H1 (cell line): ENCODE data around the gene NKIRAS2. TPM values are rescaled to one million over a fixed set of nuclear protein-coding genes. Genes with fewer than 3 reads are reported as not detected.

ENCODE experiments used
- CTCF ChIA-PET: fragments of 300-600 bp; sonication (Branson Sonifier 250); formaldehyde crosslinking; loops from one replicate; lab custom pipeline; 2021; ENCODE audit not compliant: partially characterized antibody; lab: Charles Lee
- POLR2A ChIA-PET: fragments of 300-600 bp; sonication (Branson Sonifier 250); formaldehyde crosslinking; loops from one replicate; lab custom pipeline; 2021; ENCODE audit warnings: inconsistent platforms; ENCODE audit not compliant: partially characterized antibody; lab: Charles Lee
- DNase-seq, 2 experiments: peaks; one replicate each; pipeline versions ENCODE4 v3.0.0 to v3.0.0-alpha.2; 2010 to 2022; ENCODE audit warnings: low spot score in 2 of 2, low read depth in 1 of 2, mixed read lengths in 1 of 2
- FAIRE-seq: peaks from 2 replicates; lab custom pipeline; 2011; peaks lifted over from hg19 to GRCh38; lab: Jason Lieb, UNC
- H2AFZ ChIP-seq: 2 replicates; pipeline ENCODE4 v1.8.1; 2012; ENCODE audit warnings: low read length, inconsistent platforms
- H2AK5ac ChIP-seq: 2 replicates; pipeline ENCODE4 v1.6.1; 2013; ENCODE audit warnings: low read depth, low read length
- H2BK120ac ChIP-seq: replicated peaks from 2 replicates; pipeline ENCODE3; 2013; ENCODE audit warnings: low read depth, low read length, inconsistent platforms
- H2BK12ac ChIP-seq: 2 replicates; pipeline ENCODE4 v1.6.1; 2013; ENCODE audit warnings: low read depth, low read length
- H2BK15ac ChIP-seq: 2 replicates; pipeline ENCODE4 v1.6.1; 2013; ENCODE audit warnings: low read length
- H2BK20ac ChIP-seq: 2 replicates; pipeline ENCODE4 v1.6.1; 2013; ENCODE audit warnings: low read length
- H2BK5ac ChIP-seq: 2 replicates; pipeline ENCODE4 v1.6.1; 2013; ENCODE audit warnings: low read depth, low read length
- H3K14ac ChIP-seq: 2 replicates; pipeline ENCODE4 v1.6.1; 2013; ENCODE audit warnings: inconsistent platforms; ENCODE audit not compliant: insufficient read length
- H3K18ac ChIP-seq: 2 replicates; pipeline ENCODE4 v1.6.1; 2013; ENCODE audit warnings: low read length; ENCODE audit errors: extremely low read depth
- H3K23ac ChIP-seq: 2 replicates; pipeline ENCODE4 v1.6.1; 2013; ENCODE audit warnings: inconsistent platforms; ENCODE audit not compliant: insufficient read length
- H3K23me2 ChIP-seq: 2 replicates; pipeline ENCODE4 v1.6.1; 2013; ENCODE audit warnings: low read depth, low read length
- H3K27ac ChIP-seq: 2 replicates; pipeline ENCODE4 v1.6.1; 2011; ENCODE audit warnings: low read depth, low read length, inconsistent platforms
- H3K27me3 ChIP-seq, 4 experiments: replicated peaks in 1 of 4; 1 replicate in 1 of 4; 2 replicates in 3 of 4; pipeline versions ENCODE4 v1.6.1 to v1.8.1; 2011 to 2013; ENCODE audit warnings: low read length in 3 of 4, mild to moderate bottlenecking in 3 of 4, inconsistent platforms in 2 of 4, mixed read lengths in 2 of 4, moderate library complexity in 1 of 4; ENCODE audit not compliant: control insufficient read depth in 3 of 4, insufficient read depth in 3 of 4; ENCODE audit errors: extremely low read depth in 1 of 4
- H3K36me3 ChIP-seq, 4 experiments: 2 replicates each; pipeline versions ENCODE4 v1.6.1 to v1.8.1; 2011 to 2013; ENCODE audit warnings: mild to moderate bottlenecking in 4 of 4, low read length in 3 of 4, moderate library complexity in 2 of 4, control low read depth in 1 of 4, inconsistent platforms in 1 of 4; ENCODE audit not compliant: insufficient read depth in 4 of 4, control insufficient read depth in 2 of 4
- H3K4ac ChIP-seq: replicated peaks from 2 replicates; pipeline ENCODE3; 2013; ENCODE audit warnings: low read length, low read depth, mixed read lengths, inconsistent platforms; ENCODE audit not compliant: insufficient read length
- H3K4me1 ChIP-seq, 4 experiments: replicated peaks in 1 of 4; 1 replicate in 1 of 4; 2 replicates in 3 of 4; pipeline versions ENCODE4 v1.6.1 to v1.8.1; 2011 to 2013; ENCODE audit warnings: low read length in 3 of 4, inconsistent platforms in 2 of 4, mixed read lengths in 1 of 4; ENCODE audit not compliant: insufficient read depth in 4 of 4, control insufficient read depth in 3 of 4
- H3K4me2 ChIP-seq, 2 experiments: 2 replicates each; pipeline versions ENCODE4 v1.6.1 to v1.8.1; 2011 to 2013; ENCODE audit warnings: low read depth in 2 of 2, low read length in 2 of 2, control low read depth in 1 of 2, inconsistent platforms in 1 of 2, mild to moderate bottlenecking in 1 of 2; ENCODE audit not compliant: insufficient read depth in 1 of 2
- H3K4me3 ChIP-seq, 4 experiments: fragments of 200-600, 300-600 bp in 1 of 4; sonication (generic), shearing (Covaris generic), sonication (Bioruptor Twin) in 1 of 4; 2 replicates each; pipeline versions ENCODE4 v1.5.1 to v1.8.1; 2011 to 2016; ENCODE audit warnings: low read length in 4 of 4, low read depth in 3 of 4, control low read depth in 2 of 4, inconsistent platforms in 2 of 4, mild to moderate bottlenecking in 2 of 4, mixed read lengths in 1 of 4, moderate library complexity in 1 of 4; ENCODE audit not compliant: insufficient read depth in 2 of 4; ENCODE audit errors: extremely low read depth in 1 of 4
- H3K56ac ChIP-seq: replicated peaks from 2 replicates; pipeline ENCODE3; 2013; ENCODE audit warnings: low read depth, mild to moderate bottlenecking, mixed read lengths, low read length, inconsistent platforms; ENCODE audit not compliant: insufficient read length
- H3K79me1 ChIP-seq: 2 replicates; pipeline ENCODE4 v1.6.1; 2013; ENCODE audit warnings: low read depth, low read length, control low read depth
- H3K79me2 ChIP-seq, 2 experiments: 2 replicates each; pipeline versions ENCODE4 v1.6.1 to v1.8.1; 2012 to 2013; ENCODE audit warnings: low read length in 2 of 2, mild to moderate bottlenecking in 2 of 2, inconsistent platforms in 1 of 2; ENCODE audit not compliant: insufficient read depth in 2 of 2, control insufficient read depth in 1 of 2
- H3K9ac ChIP-seq, 4 experiments: replicated peaks in 1 of 4; 1 replicate in 1 of 4; 2 replicates in 3 of 4; pipeline versions ENCODE4 v1.6.1 to v1.8.1; 2011 to 2013; ENCODE audit warnings: low read depth in 3 of 4, low read length in 3 of 4, control low read depth in 2 of 4, mild to moderate bottlenecking in 2 of 4, moderate library complexity in 2 of 4, inconsistent platforms in 1 of 4; ENCODE audit errors: extremely low read depth in 1 of 4
- H3K9me3 ChIP-seq, 2 experiments: 2 replicates each; pipeline versions ENCODE4 v1.6.1 to v1.8.1; 2012 to 2013; ENCODE audit warnings: mild to moderate bottlenecking in 2 of 2, moderate library complexity in 2 of 2, control low read depth in 1 of 2, inconsistent platforms in 1 of 2, low read depth in 1 of 2, low read length in 1 of 2, mixed read lengths in 1 of 2; ENCODE audit not compliant: insufficient read depth in 2 of 2
- H4K20me1 ChIP-seq, 2 experiments: replicated peaks in 1 of 2; 2 replicates each; pipeline versions ENCODE3 to v1.8.1; 2011 to 2013; ENCODE audit warnings: inconsistent platforms in 2 of 2, low read length in 2 of 2, mild to moderate bottlenecking in 1 of 2; ENCODE audit not compliant: insufficient read depth in 2 of 2, control insufficient read depth in 1 of 2
- H4K5ac ChIP-seq: 2 replicates; pipeline ENCODE4 v1.6.1; 2013; ENCODE audit warnings: low read length, low read depth, mixed read lengths, inconsistent platforms; ENCODE audit not compliant: insufficient read length
- H4K8ac ChIP-seq: 2 replicates; pipeline ENCODE4 v1.8.0; 2013; ENCODE audit warnings: mild to moderate bottlenecking, moderate library complexity, low read length, inconsistent platforms; ENCODE audit not compliant: insufficient read depth; ENCODE audit errors: extremely low read depth
- H4K91ac ChIP-seq: replicated peaks from 2 replicates; pipeline ENCODE3; 2013; ENCODE audit warnings: low read length, mixed read lengths, inconsistent platforms; ENCODE audit not compliant: insufficient read length
- CBX8 ChIP-seq: fragments of 300-800, 300-1000 bp; sonication (generic); IDR thresholded peaks from 2 replicates; pipeline ENCODE4 v1.7.1; 2016; ENCODE audit warnings: low read depth, low read length, borderline replicate concordance
- CTBP2 ChIP-seq: IDR thresholded peaks from 2 replicates; pipeline ENCODE4 v1.7.0; 2011; ENCODE audit warnings: borderline replicate concordance, mild to moderate bottlenecking, moderate library complexity, mixed read lengths, low read length; ENCODE audit not compliant: insufficient read depth, insufficient read length
- EP300 ChIP-seq, 2 experiments: IDR thresholded peaks; 1 replicate in 1 of 2; 2 replicates in 1 of 2; pipeline ENCODE4 v1.6.1; 2011 to 2012; ENCODE audit warnings: low read depth in 2 of 2, low read length in 2 of 2, mild to moderate bottlenecking in 2 of 2, borderline replicate concordance in 1 of 2, inconsistent platforms in 1 of 2, moderate library complexity in 1 of 2
- EZH2 ChIP-seq: fragments of 200-600 bp; sonication (generic); IDR thresholded peaks from 2 replicates; pipeline ENCODE4 v1.7.1; 2012; ENCODE audit warnings: low read depth, mild to moderate bottlenecking, moderate library complexity, low read length, inconsistent platforms; ENCODE audit not compliant: severe bottlenecking
- GTF2F1 ChIP-seq: IDR thresholded peaks from 2 replicates; pipeline ENCODE4 v1.6.1; 2012; ENCODE audit warnings: low read depth, low read length, improper control_type of control experiment, borderline replicate concordance
- KDM4A ChIP-seq: IDR thresholded peaks from one replicate; pipeline ENCODE4 v1.7.1; 2012; ENCODE audit warnings: low read depth, mild to moderate bottlenecking, moderate library complexity, low read length, inconsistent platforms; ENCODE audit not compliant: severe bottlenecking
- MAX ChIP-seq: IDR thresholded peaks from 2 replicates; pipeline ENCODE4 v1.6.1; 2012; ENCODE audit warnings: inconsistent platforms
- POLR2A ChIP-seq, 2 experiments: IDR thresholded peaks; 1 replicate in 1 of 2; 2 replicates in 1 of 2; pipeline ENCODE4 v1.6.1; 2011; ENCODE audit warnings: low read depth in 2 of 2, low read length in 2 of 2, mild to moderate bottlenecking in 2 of 2; ENCODE audit errors: control extremely low read depth in 1 of 2
- POU5F1 ChIP-seq: IDR thresholded peaks from 2 replicates; pipeline ENCODE4 v1.6.1; 2011; ENCODE audit warnings: low read depth, mild to moderate bottlenecking, low read length, moderate library complexity
- RFX5 ChIP-seq: IDR thresholded peaks from 2 replicates; pipeline ENCODE4 v1.6.1; 2011; ENCODE audit warnings: low read depth, low read length, improper control_type of control experiment, borderline replicate concordance
- SP4 ChIP-seq: IDR thresholded peaks from 2 replicates; pipeline ENCODE4 v1.6.1; 2012; ENCODE audit warnings: low read length, inconsistent platforms
- YY1 ChIP-seq: IDR thresholded peaks from 2 replicates; pipeline ENCODE4 v1.6.1; 2011; ENCODE audit warnings: low read depth, mild to moderate bottlenecking, low read length
- WGBS, 2 experiments: shearing (Covaris generic) in 1 of 2; methylation state at CpG; one replicate each; pipeline versions ENCODE4 v1.1.6 to v1.1.7; 2013 to 2015; ENCODE audit warnings: low lambda C conversion rate in 2 of 2, mixed read lengths in 2 of 2, inconsistent platforms in 1 of 2, low coverage in 1 of 2, missing lambda C conversion rate in 1 of 2; ENCODE audit not compliant: insufficient replicate concordance in 2 of 2, insufficient coverage in 1 of 2, insufficient read length in 1 of 2; ENCODE audit errors: extremely low coverage in 1 of 2, missing lambda C conversion rate in 1 of 2; 5-methylcytosine and 5-hydroxymethylcytosine counted together
- polyA plus RNA-seq, 7 experiments: library from polyadenylated mRNA; depleted of rRNA in 3 of 7; stranded (reverse) in 5 of 7; unstranded in 2 of 7; fragments of >200 nt in 5 of 7; fragments of 200-250 nt in 2 of 7; gene quantifications; 1 replicate in 5 of 7; 2 replicates in 1 of 7; 4 replicates in 1 of 7; pipeline versions ENCODE4 v1.2.1 to v1.2.3, GENCODE V29; 2011 to 2013; ENCODE audit warnings: missing spikeins in 2 of 7, mixed read lengths in 2 of 7
- total RNA-seq: library from RNA; stranded (reverse); fragmentation: NEBNext Ultra II Directional; extraction: Animal tissue kit (Norgen Biotek cat#: 25700); gene quantifications from 2 replicates; pipeline ENCODE4 v1.2.1, GENCODE V29; 2021

Gene NKIRAS2
- total and polyA plus RNA-seq, 2 of the 8 experiments (the other 6 are each of a cell fraction or from before 2014, with no cell fraction given): 34.5 to 51.1 TPM

- Histone ChIP-seq H2BK5ac (peak overlapping the region; percentile 83; the same call in 1 of the 2 replicates), H3K56ac (no peak overlapping the region), H3K36me3 (no peaks in the 10 kb centered on the region), H3K9ac (no peak overlapping the region; a peak in 1 of 7 replicates), H3K4me3 (peak overlapping the region in 1 of 4 experiments; percentile 73; a peak in 2 of 8 replicates), H2BK15ac (no peak overlapping the region; the same call in 1 of the 2 replicates), H3K14ac (no peak overlapping the region), H3K9me3 (no peaks in the 10 kb centered on the region), H3K23ac (no peak overlapping the region), H4K91ac (peak overlapping the region; percentile 86), H3K79me1 (no peaks in the 10 kb centered on the region), H2BK12ac (peak overlapping the region; percentile 11; the same call in 1 of the 2 replicates), H3K79me2 (no peaks in the 10 kb centered on the region), H3K27ac (no peak overlapping the region), H4K20me1 (no peaks in the 10 kb centered on the region), H2BK20ac (0 out of 2 replicates have a peak overlapping the region, but pooled peaks have one; percentile 87), H2BK120ac (no peak overlapping the region), H4K8ac (no peak overlapping the region), H3K18ac (no peak overlapping the region), H3K4me1 (peaks cover 0 to 28% (median 14%) of the 10 kb centered on the region in 4 experiments; a peak in 6 of 7 replicates), H3K27me3 (peaks cover 0 to 4% (median 1%) of the 10 kb centered on the region in 4 experiments; a peak in 3 of 7 replicates), H3K4ac (no peak overlapping the region), H3K4me2 (peak overlapping the region in 1 of 2 experiments; percentile 65; a peak in 1 of 4 replicates), H2AFZ (no peak overlapping the region), H4K5ac (no peak overlapping the region), H3K23me2 (peaks cover 8% of the 10 kb centered on the region; the same call in 1 of the 2 replicates), H2AK5ac (no peak overlapping the region)
- no peak for TF ChIP-seq CTBP2
- TF ChIP-seq GTF2F1: no peak
- TF ChIP-seq EP300 (IDR thresholded peaks at IDR 0.05; ENCODE audit: borderline replicate concordance in 1 of 2, low read depth in 2 of 2, low read length in 2 of 2): no peak
- TF ChIP-seq KDM4A: no peak
- no peak for TF ChIP-seq POU5F1
- no peak for TF ChIP-seq SP4
- TF ChIP-seq EZH2: no peak
- TF ChIP-seq CBX8: no peak
- TF ChIP-seq YY1: no peak
- no peak for TF ChIP-seq MAX
- TF ChIP-seq RFX5: no peak
- no peak for TF ChIP-seq POLR2A (IDR thresholded peaks at IDR 0.05; ENCODE audit: control extremely low read depth in 1 of 2, low read depth in 2 of 2, low read length in 2 of 2)
- ChIA-PET CTCF (interaction anchor here (0.9 to 1.6 kb wide), 15 partner anchors 8 to 66 kb away, joined by 3 to 10 read pairs (median 5); partner anchors contain the start of gene NKIRAS2), POLR2A (interaction anchor here (1.1 to 1.8 kb wide), 4 partner anchors 9 to 47 kb away, joined by 4 to 5 read pairs (median 4); partner anchors contain the start of genes DNAJC7 and ZNF385C)
- WGBS, 2 experiments: 90% methylated on average over 7 of the region's 7 CpGs; no CpG with 5 or more reads in 1 of the 2 experiments
- DNase-seq: no peak
- FAIRE-seq: no peak
Observed at GRCh38 chr17:42051645-42052044, 31.8 kb downstream of the NKIRAS2 start.
